NCI-H2227 treated with DMSO at 0.1 percent for 48 hours (cell line): Measurements from ENCODE around the gene GMDS.

Experiments
- DNase-seq: peaks from one replicate; lab custom pipeline; 2025; lab: John Stamatoyannopoulos, UW

The GMDS gene

GRCh38 chr6:1738558-1739081 is 506.8 kb downstream of the GMDS start:
- DNase-seq, result no peak

- DNase-seq, result no peak
Observed at GRCh38 chr6:1737463-1738311, 507.7 kb downstream of the GMDS start.

- no peak for DNase-seq
Observed at GRCh38 chr6:1736346-1737105, 508.9 kb downstream of the GMDS start.

GRCh38 chr6:1735239-1735803 is 510.1 kb downstream of the GMDS start:
- DNase-seq, result no peak

GRCh38 chr6:1730882-1731281 is 514.5 kb downstream of the GMDS start:
- no peak for DNase-seq

- DNase-seq, result no peak
Observed at GRCh38 chr6:1729750-1730140, 515.7 kb downstream of the GMDS start.

GRCh38 chr6:1729133-1729749 is 516.2 kb downstream of the GMDS start:
- no peak for DNase-seq

GRCh38 chr6:1726341-1726768 is 519.0 kb downstream of the GMDS start:
- DNase-seq, result peak; percentile 0

GRCh38 chr6:1724616-1725015 is 520.8 kb downstream of the GMDS start:
- DNase-seq, result no peak

GRCh38 chr6:1724124-1724523 is 521.3 kb downstream of the GMDS start:
- no peak for DNase-seq

- DNase-seq, result no peak
Observed at GRCh38 chr6:1722801-1723200, 522.6 kb downstream of the GMDS start.

- no peak for DNase-seq
Observed at GRCh38 chr6:1720620-1721322, 524.6 kb downstream of the GMDS start.

GRCh38 chr6:1719922-1720321 is 525.5 kb downstream of the GMDS start:
- no peak for DNase-seq

GRCh38 chr6:1716868-1717267 is 528.5 kb downstream of the GMDS start:
- no peak for DNase-seq

- DNase-seq, result no peak
Observed at GRCh38 chr6:1716396-1716795, 529.0 kb downstream of the GMDS start.

- no peak for DNase-seq
Observed at GRCh38 chr6:1715336-1715735, 530.1 kb downstream of the GMDS start.

- no peak for DNase-seq
Observed at GRCh38 chr6:1714654-1715053, 530.8 kb downstream of the GMDS start.

GRCh38 chr6:1713016-1713600 is 532.3 kb downstream of the GMDS start:
- DNase-seq, result no peak

- DNase-seq, result no peak
Observed at GRCh38 chr6:1712451-1712850, 533.0 kb downstream of the GMDS start.

GRCh38 chr6:1711136-1711535 is 534.3 kb downstream of the GMDS start:
- DNase-seq, result no peak

- no peak for DNase-seq
Observed at GRCh38 chr6:1709234-1709641, 536.2 kb downstream of the GMDS start.
